HepG2 (cell line): ENCODE data around the gene EPSTI1. TPM values are rescaled to one million over a fixed set of nuclear protein-coding genes. Genes with fewer than 3 reads are reported as not detected.

Source experiments
- ATAC-seq: fragments of 200-7000 bp; cut with Tn5 transposase; 3 replicates; pipeline ENCODE4 v1.9.1; 2020; ENCODE audit warnings: mild to moderate bottlenecking, moderate library complexity
- BruUV-seq: library from RNA; stranded (reverse); fragments of 400-500 nt; replicated peaks from 2 replicates; lab custom pipeline; 2021; lab: Mats Ljungman, UMichigan
- CTCF ChIA-PET: fragments of 300-600 bp; formaldehyde crosslinking; extraction: SDS; loops from one replicate; lab custom pipeline; 2021; ENCODE audit warnings: low total read pairs, inconsistent platforms, low intra/inter-chr PET ratio; lab: Yijun Ruan, JAX
- POLR2A ChIA-PET: fragments of 350-600 bp; sonication (Branson Sonifier 250); formaldehyde crosslinking; loops from one replicate; lab custom pipeline; 2020; ENCODE audit warnings: antibody characterized with exemption, inconsistent platforms; lab: Yijun Ruan, JAX
- DNase-seq: peaks from one replicate; pipeline ENCODE4 v3.0.0-alpha.2; 2015; ENCODE audit warnings: low spot score
- FAIRE-seq: peaks from 3 replicates; lab custom pipeline; 2011; peaks lifted over from hg19 to GRCh38; lab: Jason Lieb, UNC
- H2AFZ ChIP-seq: one replicate; pipeline ENCODE4 v1.6.1; 2011; ENCODE audit warnings: low read length, inconsistent platforms
- H3K27ac ChIP-seq: fragments of 300-600 bp; 3 replicates; pipeline ENCODE4 v1.8.0; 2011; ENCODE audit warnings: mixed run types, mild to moderate bottlenecking, mixed read lengths, low read length, inconsistent platforms; ENCODE audit not compliant: insufficient read depth; ENCODE audit errors: extremely low read length
- H3K27me3 ChIP-seq, 2 experiments: fragments of 200-600 bp in 1 of 2; 2 replicates in 1 of 2; 3 replicates in 1 of 2; pipeline versions ENCODE4 v1.6.0 to v1.8.0; 2011; ENCODE audit warnings: low read length in 2 of 2, mild to moderate bottlenecking in 2 of 2, moderate library complexity in 2 of 2, inconsistent platforms in 1 of 2; ENCODE audit not compliant: insufficient read depth in 2 of 2, control insufficient read depth in 1 of 2
- H3K36me3 ChIP-seq, 2 experiments: fragments of 200-600 bp in 1 of 2; replicated peaks in 1 of 2; 2 replicates in 1 of 2; 3 replicates in 1 of 2; pipeline versions ENCODE4 v1.5.1 to v1.8.0; 2011; ENCODE audit warnings: low read length in 2 of 2, inconsistent platforms in 1 of 2; ENCODE audit not compliant: insufficient read depth in 2 of 2, control insufficient read depth in 1 of 2
- H3K4me1 ChIP-seq: 2 replicates; pipeline ENCODE4 v1.5.1; 2012; ENCODE audit warnings: low read length, inconsistent platforms; ENCODE audit not compliant: insufficient read depth
- H3K4me2 ChIP-seq: 2 replicates; pipeline ENCODE4 v1.6.0; 2011; ENCODE audit warnings: low read depth, low read length, inconsistent platforms
- H3K4me3 ChIP-seq, 3 experiments: fragments of 200-600 bp in 1 of 3; sonication (generic), shearing (Covaris generic) in 1 of 3; replicated peaks in 1 of 3; 2 replicates each; pipeline ENCODE4 v1.5.1; 2011 to 2016; ENCODE audit warnings: low read length in 3 of 3, inconsistent platforms in 2 of 3, low read depth in 2 of 3, mild to moderate bottlenecking in 2 of 3, control low read depth in 1 of 3, mixed read lengths in 1 of 3; ENCODE audit not compliant: insufficient read depth in 1 of 3
- H3K79me2 ChIP-seq: one replicate; pipeline ENCODE4 v1.6.1; 2011; ENCODE audit warnings: low read length, inconsistent platforms; ENCODE audit not compliant: insufficient read depth
- H3K9ac ChIP-seq: 2 replicates; pipeline ENCODE4 v1.6.0; 2011; ENCODE audit warnings: mild to moderate bottlenecking, low read depth, low read length, inconsistent platforms; ENCODE audit not compliant: insufficient read depth
- H3K9me3 ChIP-seq: 2 replicates; pipeline ENCODE4 v1.5.1; 2012; ENCODE audit warnings: mild to moderate bottlenecking, low read length
- H4K20me1 ChIP-seq: 2 replicates; pipeline ENCODE4 v1.6.0; 2011; ENCODE audit warnings: inconsistent platforms, mild to moderate bottlenecking, low read length, moderate library complexity; ENCODE audit not compliant: insufficient read depth
- E2F5 ChIP-seq: sonication (generic); formaldehyde crosslinking; conservative IDR thresholded peaks from 2 replicates; pipeline ENCODE4 v1.4.0; 2020; ENCODE audit warnings: missing genetic modification reagents
- EEA1 ChIP-seq: sonication (generic); formaldehyde crosslinking; IDR thresholded peaks from 2 replicates; pipeline ENCODE4 v1.5.1; 2020; ENCODE audit warnings: mild to moderate bottlenecking, missing genetic modification reagents, borderline replicate concordance
- GTF3A ChIP-seq: sonication (generic); formaldehyde crosslinking; conservative IDR thresholded peaks from 2 replicates; pipeline ENCODE4 v1.4.0; 2020; ENCODE audit warnings: mild to moderate bottlenecking, missing genetic modification reagents
- KDM6A ChIP-seq: IDR thresholded peaks from 2 replicates; pipeline ENCODE4 v1.6.1; 2016; ENCODE audit warnings: low read depth
- KLF11 ChIP-seq: IDR thresholded peaks from 2 replicates; pipeline ENCODE4 v1.6.1; 2016; ENCODE audit warnings: missing compliant biosample characterization
- KLF9 ChIP-seq: IDR thresholded peaks from 2 replicates; pipeline ENCODE4 v1.6.1; 2016; ENCODE audit warnings: low read depth
- MED13 ChIP-seq: sonication (generic); formaldehyde crosslinking; IDR thresholded peaks from 2 replicates; pipeline ENCODE4 v1.5.0; 2020; ENCODE audit warnings: missing genetic modification reagents
- NFKB2 ChIP-seq: sonication (generic); formaldehyde crosslinking; IDR thresholded peaks from 2 replicates; pipeline ENCODE4 v1.4.0; 2020; ENCODE audit warnings: missing genetic modification reagents, borderline replicate concordance
- PPARG ChIP-seq: conservative IDR thresholded peaks from 2 replicates; pipeline ENCODE4 v1.6.1; 2016; ENCODE audit warnings: missing biosample characterization, missing genetic modification reagents
- ZBTB20 ChIP-seq: sonication (generic); formaldehyde crosslinking; IDR thresholded peaks from 2 replicates; pipeline ENCODE4 v1.8.1; 2023; ENCODE audit warnings: missing genetic modification reagents, low read depth, mild to moderate bottlenecking, borderline replicate concordance
- ZBTB44 ChIP-seq: sonication (generic); formaldehyde crosslinking; IDR thresholded peaks from 2 replicates; pipeline ENCODE4 v1.4.0; 2020; ENCODE audit warnings: missing genetic modification reagents
- ZNF407 ChIP-seq: sonication (generic); formaldehyde crosslinking; IDR thresholded peaks from one replicate; pipeline ENCODE4 v1.5.1; 2020; ENCODE audit warnings: mild to moderate bottlenecking, missing genetic modification reagents; ENCODE audit errors: not compliant biosample characterization
- ZNF570 ChIP-seq: sonication (generic); formaldehyde crosslinking; IDR thresholded peaks from 2 replicates; pipeline ENCODE4 v1.4.0; 2020; ENCODE audit warnings: mild to moderate bottlenecking, missing genetic modification reagents, borderline replicate concordance
- WGBS: methylation state at CpG from one replicate; pipeline ENCODE4 v1.1.6; 2017; ENCODE audit warnings: low lambda C conversion rate; 5-methylcytosine and 5-hydroxymethylcytosine counted together
- in situ Hi-C: cut with HindIII; loops from 2 replicates; pipeline ENCODE4 v1.10.0; 2017; ENCODE audit warnings: low pct_unique_long_range_greater_than_20kb; ENCODE audit not compliant: extremely low pct_ligation_motif_present
- intact Hi-C: fragments of 100-400 bp; cut with micrococcal nuclease; formaldehyde crosslinking; loops from one replicate; pipeline ENCODE4 v1.10.0; 2022; ENCODE audit not compliant: unreplicated experiment
- polyA plus RNA-seq, 8 experiments: library from polyadenylated mRNA; depleted of rRNA in 3 of 8; stranded (reverse) in 7 of 8; unstranded in 1 of 8; fragments of >200 nt; fragmentation: Illumina TruSeq in 4 of 8; extraction: Trizol in 4 of 8; gene quantifications; 2 replicates each; pipeline versions ENCODE4 v1.2.1 to v1.2.3, GENCODE V29; 2011 to 2016; ENCODE audit warnings: low read depth in 4 of 8, missing spikeins in 1 of 8, mixed read lengths in 1 of 8; ENCODE audit not compliant: insufficient read depth in 1 of 8
- total RNA-seq, 5 experiments: library from RNA; depleted of rRNA; stranded (reverse); fragments of >200 nt; fragmentation: Illumina TruSeq; extraction: Trizol; gene quantifications; 2 replicates each; pipeline ENCODE4 v1.2.3, GENCODE V29; 2016; ENCODE audit warnings: low read depth in 1 of 5
- TF ChIP-seq, protein P1 (sequence below): sonication (generic); formaldehyde crosslinking; IDR thresholded peaks from 2 replicates; pipeline ENCODE4 v1.8.1; 2023; ENCODE audit warnings: missing genetic modification reagents, inconsistent platforms, borderline replicate concordance

Gene EPSTI1
- total and polyA plus RNA-seq, 2 of the 13 experiments (the other 11 are each of a cell fraction or from before 2014, with no cell fraction given), result 0.03 TPM; not detected in 1

- peaks cover 23% of the 10 kb centered on the region for H3K4me1 ChIP-seq
- peaks cover 18% of the 10 kb centered on the region for H3K79me2 ChIP-seq
- 0% methylated on average over 1 of the region's 1 CpG for WGBS
- DNase-seq, result no peak
- H3K27ac ChIP-seq, result no peak overlapping the region
- intact Hi-C loops (loop anchor here (5.0 kb wide), 1 partner anchor 43 kb away; no protein-coding TSS in a partner anchor), in situ Hi-C loops (no loop called here)
- no peaks in the 10 kb centered on the region for H3K9me3 ChIP-seq
- POLR2A ChIA-PET, result no interaction called here
- H2AFZ ChIP-seq, result no peak overlapping the region
- FAIRE-seq, result no peak
- H3K4me3 ChIP-seq, result no peak overlapping the region
- no peak overlapping the region for H3K9ac ChIP-seq
- no peak for ATAC-seq
- H4K20me1 ChIP-seq, result no peaks in the 10 kb centered on the region
- CTCF ChIA-PET, result no interaction called here
- peaks cover 0 to 3% of the 10 kb centered on the region in 2 experiments; a peak in 2 of 5 replicates for H3K27me3 ChIP-seq
- no peaks in the 10 kb centered on the region for H3K36me3 ChIP-seq
- H3K4me2 ChIP-seq, result no peak overlapping the region
- BruUV-seq, result no TSS peak
- TF ChIP-seq KDM6A (CRISPR knock-in tag), result no peak
- no peak for TF ChIP-seq E2F5
- no peak for TF ChIP-seq KLF9
- TF ChIP-seq ZNF570 (CRISPR knock-in tag), result no peak
- no peak for TF ChIP-seq MED13
- TF ChIP-seq EEA1 (CRISPR knock-in tag), result no peak
- no peak for TF ChIP-seq ZBTB20
- TF ChIP-seq, protein P1, sequence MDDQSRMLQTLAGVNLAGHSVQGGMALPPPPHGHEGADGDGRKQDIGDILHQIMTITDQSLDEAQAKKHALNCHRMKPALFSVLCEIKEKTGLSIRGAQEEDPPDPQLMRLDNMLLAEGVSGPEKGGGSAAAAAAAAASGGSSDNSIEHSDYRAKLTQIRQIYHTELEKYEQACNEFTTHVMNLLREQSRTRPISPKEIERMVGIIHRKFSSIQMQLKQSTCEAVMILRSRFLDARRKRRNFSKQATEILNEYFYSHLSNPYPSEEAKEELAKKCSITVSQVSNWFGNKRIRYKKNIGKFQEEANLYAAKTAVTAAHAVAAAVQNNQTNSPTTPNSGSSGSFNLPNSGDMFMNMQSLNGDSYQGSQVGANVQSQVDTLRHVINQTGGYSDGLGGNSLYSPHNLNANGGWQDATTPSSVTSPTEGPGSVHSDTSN (CRISPR knock-in tag), result no peak
- no peak for TF ChIP-seq NFKB2 (CRISPR knock-in tag)
- no peak for TF ChIP-seq PPARG (CRISPR knock-in tag)
- TF ChIP-seq ZNF407 (CRISPR knock-in tag), result no peak
- TF ChIP-seq ZBTB44, result no peak
- TF ChIP-seq KLF11 (CRISPR knock-in tag), result no peak
- no peak for TF ChIP-seq GTF3A (CRISPR knock-in tag)
Observed at GRCh38 chr13:43020794-43021193, 28.8 kb upstream of the EPSTI1 start.
